HG02885 (cell line): ENCODE results near the gene LRMDA.
"Not testable (repeated sequence)": the region's sequence is repeated elsewhere in the genome, so short reads cannot be mapped to it uniquely, and the experiment has no call there.

Experiments
- ATAC-seq: cut with Tn5 transposase; IDR thresholded peaks from one replicate; pipeline ENCODE4 v1.9.1; 2021; ENCODE audit warnings: mild to moderate bottlenecking; ENCODE audit not compliant: unreplicated experiment, poor library complexity

LRMDA gene

GRCh38 chr10:76553263-76554032 is 1122.0 kb downstream of the LRMDA start:
- ATAC-seq = no peak

GRCh38 chr10:76554033-76554408 is 1122.6 kb downstream of the LRMDA start:
- ATAC-seq = no peak

- no peak for ATAC-seq
Measured at GRCh38 chr10:76554478-76554877, 1123.1 kb downstream of the LRMDA start.

GRCh38 chr10:76555067-76555670 is 1123.7 kb downstream of the LRMDA start:
- ATAC-seq = no peak

- no peak for ATAC-seq
Measured at GRCh38 chr10:76557366-76557765, 1125.9 kb downstream of the LRMDA start.

- ATAC-seq = no peak
Measured at GRCh38 chr10:76558586-76558985, 1127.2 kb downstream of the LRMDA start.

GRCh38 chr10:76558996-76559891 is 1127.8 kb downstream of the LRMDA start:
- no peak for ATAC-seq

GRCh38 chr10:76559892-76560220 is 1128.4 kb downstream of the LRMDA start:
- ATAC-seq = no peak

- ATAC-seq = no peak
Measured at GRCh38 chr10:76560338-76560737, 1128.9 kb downstream of the LRMDA start.

GRCh38 chr10:76563286-76563685 is 1131.9 kb downstream of the LRMDA start:
- ATAC-seq = no peak

GRCh38 chr10:76572021-76572420 is 1140.6 kb downstream of the LRMDA start:
- ATAC-seq = no peak

GRCh38 chr10:76576276-76576962 is 1145.0 kb downstream of the LRMDA start:
- ATAC-seq = no peak

GRCh38 chr10:76577455-76577854 is 1146.0 kb downstream of the LRMDA start:
- ATAC-seq = no peak

GRCh38 chr10:76581506-76582256 is 1150.3 kb downstream of the LRMDA start:
- ATAC-seq = no peak

- ATAC-seq = no peak
Measured at GRCh38 chr10:76582531-76582930, 1151.1 kb downstream of the LRMDA start.

- no peak for ATAC-seq
Measured at GRCh38 chr10:76583711-76584161, 1152.3 kb downstream of the LRMDA start.

GRCh38 chr10:76584466-76584865 is 1153.0 kb downstream of the LRMDA start:
- not testable (repeated sequence) for ATAC-seq
